Sigmoid colon (tissue), 4 donors: ENCODE results near the gene TMEM254.

Experiments
- CTCF ChIP-seq, 4 experiments: fragments of 450-650 bp in 3 of 4; fragments of 200-600 bp in 1 of 4; IDR thresholded peaks; one replicate each; pipeline ENCODE4 v1.5.1; 2016 to 2019; ENCODE audit warnings: antibody characterized with exemption in 4 of 4, mild to moderate bottlenecking in 3 of 4, moderate library complexity in 2 of 4
- EP300 ChIP-seq, 4 donors: sonication (generic); formaldehyde crosslinking; IDR thresholded peaks; one replicate each; pipeline ENCODE4 v1.6.1; 2017; ENCODE audit warnings: antibody characterized with exemption in 4 of 4
- POLR2A ChIP-seq, 2 donors: fragments of 450-650 bp; IDR thresholded peaks; one replicate each; pipeline ENCODE4 v1.6.1; 2016; ENCODE audit warnings: antibody characterized with exemption in 2 of 2, mild to moderate bottlenecking in 2 of 2, moderate library complexity in 2 of 2

GRCh38 chr10:80072584-80072983 lies 5.9 kb upstream of the TMEM254 start:
- TF ChIP-seq CTCF (IDR thresholded peaks at IDR 0.05) (no peak), EP300 (IDR thresholded peaks at IDR 0.05) (no peak), POLR2A (IDR thresholded peaks at IDR 0.05) (no peak)
